Transverse colon (tissue), 4 donors: ENCODE data around the gene TFIP11. TPM values are rescaled to one million over a fixed set of nuclear protein-coding genes. Genes with fewer than 3 reads are reported as not detected.

Source experiments
- DNase-seq: peaks from one replicate; pipeline ENCODE4 v3.0.0-alpha.2; 2019
- H3K27ac ChIP-seq, 4 donors: fragments of 200-600 bp; sonication (generic); 2 replicates each; pipeline ENCODE4 v1.5.1; 2016 to 2018; ENCODE audit warnings: inconsistent platforms in 4 of 4
- H3K27me3 ChIP-seq: fragments of 200-600 bp; sonication (generic); 2 replicates; pipeline ENCODE4 v1.5.1; 2017; ENCODE audit warnings: inconsistent platforms
- H3K36me3 ChIP-seq, 4 donors: fragments of 200-600 bp; sonication (generic); 2 replicates each; pipeline ENCODE4 v1.5.1; 2017 to 2019; ENCODE audit warnings: inconsistent platforms in 4 of 4
- H3K4me1 ChIP-seq, 4 donors: fragments of 200-600 bp; sonication (generic); 2 replicates each; pipeline ENCODE4 v1.5.1; 2017 to 2020; ENCODE audit warnings: inconsistent platforms in 4 of 4
- H3K4me3 ChIP-seq, 4 donors: fragments of 200-600 bp; sonication (generic); 1 replicate in 1 of 4; 2 replicates in 3 of 4; pipeline versions ENCODE4 v1.5.1 to v1.6.1; 2017 to 2019; ENCODE audit warnings: inconsistent platforms in 4 of 4
- H3K9me3 ChIP-seq, 2 donors: fragments of 200-600 bp; sonication (generic); 2 replicates each; pipeline ENCODE4 v1.5.1; 2017 to 2019; ENCODE audit warnings: inconsistent platforms in 2 of 2
- CTCF ChIP-seq, 5 experiments: fragments of 200-600 bp in 3 of 5; fragments of 450-650 bp in 2 of 5; sonication (generic) in 3 of 5; IDR thresholded peaks; 1 replicate in 2 of 5; 2 replicates in 3 of 5; pipeline ENCODE4 v1.5.1; 2016 to 2017; ENCODE audit warnings: antibody characterized with exemption in 5 of 5, inconsistent platforms in 3 of 5, mild to moderate bottlenecking in 2 of 5, moderate library complexity in 1 of 5
- EP300 ChIP-seq: sonication (generic); formaldehyde crosslinking; IDR thresholded peaks from one replicate; pipeline ENCODE4 v1.6.1; 2017; ENCODE audit warnings: antibody characterized with exemption, low read depth
- POLR2A ChIP-seq: fragments of 450-650 bp; IDR thresholded peaks from one replicate; pipeline ENCODE4 v1.6.1; 2016; ENCODE audit warnings: antibody characterized with exemption, mild to moderate bottlenecking, moderate library complexity
- POLR2AphosphoS5 ChIP-seq, 3 donors: sonication (generic); formaldehyde crosslinking; IDR thresholded peaks; one replicate each; pipeline ENCODE4 v1.6.1; 2016; ENCODE audit warnings: antibody characterized with exemption in 3 of 3
- WGBS, 2 donors: methylation state at CpG; one replicate each; pipeline ENCODE4 v1.1.5; 2018; ENCODE audit warnings: low coverage in 1 of 2; 5-methylcytosine and 5-hydroxymethylcytosine counted together
- in situ Hi-C, 4 donors: fragments of 200-750 bp; cut with MboI; loops; one replicate each; pipeline versions ENCODE4 v1.15.0 to v1.15.1; 2017; ENCODE audit warnings: low sequenced_read_pairs in 3 of 4, low pct_ligation_motif_present in 1 of 4, low pct_unique_long_range_greater_than_20kb in 1 of 4
- intact Hi-C: fragments of 100-400 bp; cut with DNase I; formaldehyde crosslinking; loops from one replicate; pipeline ENCODE4 v1.15.1; 2023; ENCODE audit warnings: low total_unique reads
- total RNA-seq, 4 donors: library from RNA; depleted of rRNA; stranded (reverse); fragments of >200 nt; gene quantifications; one replicate each; pipeline ENCODE4 v1.1.0, GENCODE V29; 2016

Gene TFIP11
- total RNA-seq, 4 donors from 2014 or later, result 5.2 to 33.7 (median 31.1) TPM

DNA sequence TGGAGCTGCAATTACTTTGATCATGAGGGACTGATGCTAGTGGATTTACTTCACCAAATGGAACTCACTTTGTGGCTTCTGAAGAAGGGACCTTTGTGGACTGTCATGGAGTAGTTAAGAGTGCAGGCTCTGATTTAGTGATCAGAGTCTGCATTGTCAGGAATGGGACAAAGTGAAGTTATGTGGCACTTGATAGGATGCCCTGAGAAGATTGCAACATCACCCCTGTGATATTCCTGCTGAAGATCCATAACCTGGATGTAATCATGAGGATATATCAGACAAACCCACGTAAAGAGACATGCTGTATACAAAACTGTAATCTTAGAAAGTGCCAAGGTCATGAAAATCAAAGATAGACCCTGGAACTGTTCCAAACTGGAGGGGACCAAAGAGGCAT is 1.6 kb upstream of the TFIP11 start:
- no peaks in the 10 kb centered on the region for H3K27me3 ChIP-seq
- DNase-seq, result no peak
- TF ChIP-seq POLR2AphosphoS5 (IDR thresholded peaks at IDR 0.05), result no peak
- H3K4me1 ChIP-seq, result peaks cover 7 to 25% (median 16%) of the 10 kb centered on the region in 4 donors
- intact Hi-C loops, result no loop called here
- H3K36me3 ChIP-seq, result peaks cover 0 to 15% (median 7%) of the 10 kb centered on the region in 4 donors
- in situ Hi-C loops, result no loop called here
- 20 to 33% methylated on average over 1 of the region's 1 CpG for WGBS, 2 donors
- no peak overlapping the region for H3K27ac ChIP-seq
- no peak overlapping the region for H3K4me3 ChIP-seq
- no peaks in the 10 kb centered on the region for H3K9me3 ChIP-seq

DNA sequence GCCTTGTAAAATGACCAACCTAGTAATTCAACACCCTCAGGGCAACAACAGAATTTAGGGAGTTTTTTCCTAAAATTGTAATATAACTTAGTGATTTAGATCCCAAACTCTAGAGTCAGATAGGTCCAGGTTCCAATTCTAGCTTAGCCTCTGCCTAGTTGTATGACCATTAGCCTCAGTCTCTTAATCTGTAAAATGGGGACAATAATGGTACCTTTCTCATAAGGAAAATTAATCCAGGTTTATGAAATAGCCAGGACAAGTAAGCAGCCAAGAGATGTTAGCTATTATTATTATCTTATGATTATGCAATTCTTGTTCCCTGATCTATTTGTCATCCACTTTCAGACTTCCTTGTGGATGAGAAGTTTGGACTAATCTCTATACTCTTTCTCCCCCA is 4.1 kb downstream of the TFIP11 start:
- TF ChIP-seq EP300 (no peak), CTCF (IDR thresholded peaks at IDR 0.05) (no peak), POLR2A (no peak)
- H3K4me3 ChIP-seq, result no peak overlapping the region
- intact Hi-C loops (no loop called here), in situ Hi-C loops (no loop called here)
- no peaks in the 10 kb centered on the region for H3K9me3 ChIP-seq
- no peaks in the 10 kb centered on the region for H3K27me3 ChIP-seq
- DNase-seq, result no peak
- H3K27ac ChIP-seq, result no peak overlapping the region
- H3K36me3 ChIP-seq, result peaks cover 0 to 69% (median 31%) of the 10 kb centered on the region in 4 donors
- H3K4me1 ChIP-seq, result peaks cover 7 to 27% (median 12%) of the 10 kb centered on the region in 4 donors

DNA sequence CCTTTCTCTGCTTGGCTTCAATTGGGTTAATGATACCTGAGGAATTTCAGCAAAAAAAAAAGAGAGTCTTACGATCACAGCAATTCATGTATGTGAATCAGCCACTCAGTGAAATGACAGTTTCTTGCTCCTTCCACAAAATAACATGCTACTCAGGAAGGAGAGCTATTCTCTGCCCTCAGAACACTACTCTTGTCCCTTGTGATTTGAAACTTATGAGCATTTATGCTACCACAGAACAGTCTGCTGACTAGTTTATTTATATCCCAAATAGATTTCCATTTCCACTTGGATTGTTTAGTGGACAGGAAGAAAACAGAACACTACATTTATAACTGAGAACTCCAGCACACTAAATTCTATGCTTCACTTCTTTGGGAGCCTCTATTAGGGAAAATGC is 8.5 kb downstream of the TFIP11 start:
- intact Hi-C loops (no loop called here), in situ Hi-C loops (no loop called here)
- no peak for DNase-seq
- Histone ChIP-seq H3K9me3 (no peaks in the 10 kb centered on the region), H3K4me1 (peaks cover 0 to 9% (median 0%) of the 10 kb centered on the region in 4 donors), H3K36me3 (peaks cover 0 to 97% (median 45%) of the 10 kb centered on the region in 4 donors), H3K27ac (no peak overlapping the region), H3K4me3 (no peak overlapping the region), H3K27me3 (no peaks in the 10 kb centered on the region)
- 85% methylated on average over 1 of the region's 1 CpG; no CpG with 5 or more reads in 1 of the 2 donors for WGBS, 2 donors
- TF ChIP-seq POLR2AphosphoS5 (IDR thresholded peaks at IDR 0.05) (no peak), EP300 (no peak), CTCF (IDR thresholded peaks at IDR 0.05) (no peak), POLR2A (no peak)

GRCh38 chr22:26502688-26503561 is 9.3 kb downstream of the TFIP11 start:
- intact Hi-C loops, result no loop called here
- in situ Hi-C loops, result no loop called here
- Histone ChIP-seq H3K36me3 (peaks cover 0 to 98% (median 46%) of the 10 kb centered on the region in 4 donors), H3K27ac (no peak overlapping the region), H3K9me3 (no peaks in the 10 kb centered on the region), H3K27me3 (no peaks in the 10 kb centered on the region), H3K4me1 (peaks cover 0 to 9% (median 0%) of the 10 kb centered on the region in 4 donors), H3K4me3 (no peak overlapping the region)
- peak; percentile 55 for DNase-seq
- 44 to 70% methylated on average over 2 to 3 of the region's 3 CpGs for WGBS, 2 donors
- TF ChIP-seq POLR2AphosphoS5 (IDR thresholded peaks at IDR 0.05) (no peak), CTCF (IDR thresholded peaks at IDR 0.05) (peak in 3 of 5 experiments; percentile 14 to 28 (median 18))

- H3K36me3 ChIP-seq, result peaks cover 0 to 94% (median 47%) of the 10 kb centered on the region in 4 donors
- no peaks in the 10 kb centered on the region for H3K27me3 ChIP-seq
- TF ChIP-seq EP300 (no peak), POLR2AphosphoS5 (IDR thresholded peaks at IDR 0.05) (no peak), CTCF (IDR thresholded peaks at IDR 0.05) (no peak), POLR2A (no peak)
- H3K27ac ChIP-seq, result no peak overlapping the region
- no peak overlapping the region for H3K4me3 ChIP-seq
- no peak for DNase-seq
- H3K9me3 ChIP-seq, result no peaks in the 10 kb centered on the region
- in situ Hi-C loops, result no loop called here
- peaks cover 0 to 9% (median 0%) of the 10 kb centered on the region in 4 donors for H3K4me1 ChIP-seq
- 81 to 88% methylated on average over 2 of the region's 2 CpGs for WGBS, 2 donors
- intact Hi-C loops, result no loop called here
Measured at GRCh38 chr22:26501996-26502395, 10.3 kb downstream of the TFIP11 start.
